ENCODE measurements around the gene SMIM41. TPM values are rescaled to one million over a fixed set of nuclear protein-coding genes. Genes with fewer than 3 reads are reported as not detected.

SMIM41 gene
- polyA plus RNA-seq, 3 donors, result not detected

DNA sequence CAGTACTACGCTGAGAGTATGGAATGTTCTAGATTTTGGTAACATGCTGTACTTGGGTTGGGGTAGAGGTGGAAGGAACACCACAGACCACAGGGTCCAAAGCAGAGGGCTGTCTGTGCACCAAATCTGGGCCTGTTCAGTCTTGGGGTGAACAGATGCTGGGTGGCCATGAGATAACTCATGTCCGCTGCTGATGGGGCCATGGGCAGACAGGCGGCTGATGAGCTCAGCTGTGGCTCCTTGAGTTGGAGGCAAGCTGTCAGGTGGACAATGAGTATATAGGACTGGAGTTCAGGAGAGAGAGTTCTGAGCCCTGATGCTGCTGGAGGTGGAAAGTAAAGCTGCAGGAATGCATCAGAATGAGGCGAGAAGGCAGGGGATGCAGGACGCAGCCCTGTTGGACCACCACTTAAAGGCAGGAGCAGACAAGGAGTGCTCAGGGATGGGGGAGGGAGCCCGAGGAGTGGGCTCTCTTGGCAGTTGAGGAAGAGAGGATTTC, 6.2 kb downstream of the SMIM41 start:
- no peak overlapping the region for H3K27ac Mint-ChIP-seq
- TF ChIP-seq, protein P1, sequence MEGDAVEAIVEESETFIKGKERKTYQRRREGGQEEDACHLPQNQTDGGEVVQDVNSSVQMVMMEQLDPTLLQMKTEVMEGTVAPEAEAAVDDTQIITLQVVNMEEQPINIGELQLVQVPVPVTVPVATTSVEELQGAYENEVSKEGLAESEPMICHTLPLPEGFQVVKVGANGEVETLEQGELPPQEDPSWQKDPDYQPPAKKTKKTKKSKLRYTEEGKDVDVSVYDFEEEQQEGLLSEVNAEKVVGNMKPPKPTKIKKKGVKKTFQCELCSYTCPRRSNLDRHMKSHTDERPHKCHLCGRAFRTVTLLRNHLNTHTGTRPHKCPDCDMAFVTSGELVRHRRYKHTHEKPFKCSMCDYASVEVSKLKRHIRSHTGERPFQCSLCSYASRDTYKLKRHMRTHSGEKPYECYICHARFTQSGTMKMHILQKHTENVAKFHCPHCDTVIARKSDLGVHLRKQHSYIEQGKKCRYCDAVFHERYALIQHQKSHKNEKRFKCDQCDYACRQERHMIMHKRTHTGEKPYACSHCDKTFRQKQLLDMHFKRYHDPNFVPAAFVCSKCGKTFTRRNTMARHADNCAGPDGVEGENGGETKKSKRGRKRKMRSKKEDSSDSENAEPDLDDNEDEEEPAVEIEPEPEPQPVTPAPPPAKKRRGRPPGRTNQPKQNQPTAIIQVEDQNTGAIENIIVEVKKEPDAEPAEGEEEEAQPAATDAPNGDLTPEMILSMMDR (IDR thresholded peaks at IDR 0.05), result no peak
- Histone ChIP-seq H3K4me1 (ENCODE audit: control insufficient read depth in 1 of 2, insufficient read depth in 2 of 2, low read length in 2 of 2) (peaks cover 15 to 18% of the 10 kb centered on the region in 2 donors), H3K9me3 (replicated peaks in 1 of 2; ENCODE audit: control insufficient read depth in 1 of 2, insufficient read depth in 1 of 2, low read length in 2 of 2) (no peaks in the 10 kb centered on the region), H3K4me2 (replicated peaks; ENCODE audit: extremely low read depth, low read length, poor library complexity, severe bottlenecking) (no peak overlapping the region), H4K20me1 (ENCODE audit: insufficient read depth, low read length) (no peaks in the 10 kb centered on the region), H3K9ac (ENCODE audit: insufficient read depth, low read length, poor library complexity, severe bottlenecking) (no peak overlapping the region), H2AFZ (ENCODE audit: insufficient read depth, low read depth, low read length, poor library complexity, severe bottlenecking) (no peak overlapping the region), H3K27me3 (ENCODE audit: control insufficient read depth in 2 of 2, insufficient read depth in 2 of 2, low read length in 2 of 2) (peaks cover 0 to 5% of the 10 kb centered on the region in 2 donors), H3K36me3 (replicated peaks in 1 of 2; ENCODE audit: control insufficient read depth in 1 of 2, insufficient read depth in 2 of 2, low read length in 2 of 2) (no peaks in the 10 kb centered on the region), H3K4me3 (replicated peaks in 1 of 3; ENCODE audit: low read depth in 2 of 3, low read length in 3 of 3) (no peak overlapping the region), H3K27ac (ENCODE audit: low read depth in 1 of 2, low read length in 2 of 2) (no peak overlapping the region), H3K79me2 (ENCODE audit: insufficient read depth, low read length) (no peaks in the 10 kb centered on the region)
- DNase-seq, result no peak
- H3K9me3 Mint-ChIP-seq, result peaks cover 0 to 1% (median 0%) of the 10 kb centered on the region in 7 donors
- no peak overlapping the region for H3K4me3 Mint-ChIP-seq
- H3K27me3 Mint-ChIP-seq (ENCODE audit: low read depth in 3 of 3), result peaks cover 11 to 36% (median 27%) of the 10 kb centered on the region in 3 donors
- peaks cover 18% of the 10 kb centered on the region for H3K4me1 Mint-ChIP-seq
- 93% methylated on average over 6 of the region's 6 CpGs for WGBS (ENCODE audit: insufficient coverage)
- H3K36me3 Mint-ChIP-seq, result no peaks in the 10 kb centered on the region
- intact Hi-C loops (cut with micrococcal nuclease), result loop anchor here in 1 of 2 donors (5.0 kb wide), 1 partner anchor 37 kb away; no protein-coding TSS in a partner anchor

DNA sequence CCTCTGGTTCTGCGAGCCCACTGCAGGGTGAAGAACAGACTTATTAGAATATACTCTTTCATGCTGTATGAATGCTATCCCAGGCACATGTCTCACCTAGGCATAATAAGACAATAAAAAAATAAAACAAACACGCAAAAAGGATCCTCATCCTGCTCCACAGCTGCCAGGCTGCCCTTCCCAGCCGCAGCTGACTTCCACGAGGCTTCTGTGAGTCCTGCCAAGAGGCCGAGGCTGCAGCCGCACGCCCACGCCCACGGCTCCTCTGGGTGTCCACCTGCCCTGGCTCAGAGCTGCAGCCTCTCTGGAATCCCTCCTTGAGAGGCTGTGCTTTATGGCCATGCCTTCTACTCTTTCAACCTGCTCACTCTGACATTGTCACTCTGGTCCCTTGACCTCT, 6.9 kb downstream of the SMIM41 start:
- no peak for DNase-seq
- Histone ChIP-seq H3K4me1 (ENCODE audit: control insufficient read depth in 1 of 2, insufficient read depth in 2 of 2, low read length in 2 of 2) (peaks cover 11 to 12% of the 10 kb centered on the region in 2 donors), H3K27ac (ENCODE audit: low read depth in 1 of 2, low read length in 2 of 2) (no peak overlapping the region), H3K4me2 (replicated peaks; ENCODE audit: extremely low read depth, low read length, poor library complexity, severe bottlenecking) (no peak overlapping the region), H3K9me3 (replicated peaks in 1 of 2; ENCODE audit: control insufficient read depth in 1 of 2, insufficient read depth in 1 of 2, low read length in 2 of 2) (no peaks in the 10 kb centered on the region), H3K36me3 (replicated peaks in 1 of 2; ENCODE audit: control insufficient read depth in 1 of 2, insufficient read depth in 2 of 2, low read length in 2 of 2) (no peaks in the 10 kb centered on the region), H4K20me1 (ENCODE audit: insufficient read depth, low read length) (no peaks in the 10 kb centered on the region), H2AFZ (ENCODE audit: insufficient read depth, low read depth, low read length, poor library complexity, severe bottlenecking) (no peak overlapping the region), H3K9ac (ENCODE audit: insufficient read depth, low read length, poor library complexity, severe bottlenecking) (no peak overlapping the region), H3K4me3 (replicated peaks in 1 of 3; ENCODE audit: low read depth in 2 of 3, low read length in 3 of 3) (no peak overlapping the region), H3K79me2 (ENCODE audit: insufficient read depth, low read length) (no peaks in the 10 kb centered on the region), H3K27me3 (ENCODE audit: control insufficient read depth in 2 of 2, insufficient read depth in 2 of 2, low read length in 2 of 2) (peaks cover 0 to 8% of the 10 kb centered on the region in 2 donors)
- 94% methylated on average over 8 of the region's 9 CpGs for WGBS (ENCODE audit: insufficient coverage)
- intact Hi-C loops (cut with micrococcal nuclease), result loop anchor here in 1 of 2 donors (5.0 kb wide), 1 partner anchor 36 kb away; no protein-coding TSS in a partner anchor
- Mint-ChIP-seq H3K27me3 (ENCODE audit: low read depth in 3 of 3) (peaks cover 16 to 42% (median 32%) of the 10 kb centered on the region in 3 donors), H3K4me1 (peaks cover 13% of the 10 kb centered on the region), H3K4me3 (peak overlapping the region in 1 of 2 donors; percentile 6), H3K36me3 (no peaks in the 10 kb centered on the region), H3K27ac (no peak overlapping the region), H3K9me3 (peaks cover 0 to 1% (median 0%) of the 10 kb centered on the region in 7 donors)
- TF ChIP-seq, protein P1 (IDR thresholded peaks at IDR 0.05), result no peak

All from CD14-positive monocyte (primary cell).